ENCODE measurements around the gene ADGRE1.

ADGRE1 gene

DNA sequence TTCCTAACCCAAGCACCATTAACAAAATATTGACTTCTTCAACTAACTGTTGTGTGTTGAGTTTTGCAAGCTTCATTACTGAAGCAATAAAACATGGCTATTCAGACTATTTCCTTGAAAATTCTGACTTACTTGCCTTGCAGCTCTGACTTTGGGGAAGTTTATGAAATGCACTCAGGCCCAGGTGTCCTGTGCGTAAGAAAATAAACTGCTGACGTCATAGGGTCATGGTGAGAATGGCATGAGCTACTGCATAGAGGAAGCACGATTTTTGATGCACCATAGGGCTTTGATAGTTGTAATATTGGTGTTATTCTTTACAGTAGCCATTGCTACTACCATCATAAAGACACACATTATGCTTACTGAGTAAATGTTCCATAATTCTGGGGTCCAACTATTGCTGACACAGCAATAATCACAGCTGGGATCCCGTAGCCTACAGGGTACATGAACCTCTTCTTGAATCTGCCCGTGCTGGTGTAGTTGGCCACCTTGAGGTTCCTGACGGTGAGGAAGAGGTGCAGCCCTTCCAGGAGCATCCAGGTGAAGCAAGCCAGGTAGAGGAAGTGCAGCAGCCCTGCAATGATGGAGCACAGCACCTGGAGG, 76.0 kb downstream of the ADGRE1 start:
- DNase-seq, result no peak

DNA sequence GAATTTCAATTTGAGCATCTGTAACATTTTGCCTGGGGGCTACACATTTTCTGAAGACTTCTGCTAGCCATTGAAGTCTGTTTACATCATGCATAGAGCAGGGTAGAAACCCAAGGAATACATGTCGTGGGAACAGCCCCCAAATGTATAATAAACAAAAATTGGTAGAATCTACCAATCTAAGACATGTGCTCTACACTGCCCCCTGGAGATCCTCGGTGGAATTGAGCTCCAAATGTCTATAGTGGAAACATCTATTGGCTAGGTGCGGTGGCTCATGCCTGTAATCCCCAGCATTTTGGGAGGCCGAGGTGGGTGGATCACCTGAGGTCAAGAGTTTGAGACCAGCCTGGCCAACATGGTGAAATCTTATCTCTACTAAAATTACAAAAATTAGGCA, 76.6 kb downstream of the ADGRE1 start:
- no peak for DNase-seq

DNA sequence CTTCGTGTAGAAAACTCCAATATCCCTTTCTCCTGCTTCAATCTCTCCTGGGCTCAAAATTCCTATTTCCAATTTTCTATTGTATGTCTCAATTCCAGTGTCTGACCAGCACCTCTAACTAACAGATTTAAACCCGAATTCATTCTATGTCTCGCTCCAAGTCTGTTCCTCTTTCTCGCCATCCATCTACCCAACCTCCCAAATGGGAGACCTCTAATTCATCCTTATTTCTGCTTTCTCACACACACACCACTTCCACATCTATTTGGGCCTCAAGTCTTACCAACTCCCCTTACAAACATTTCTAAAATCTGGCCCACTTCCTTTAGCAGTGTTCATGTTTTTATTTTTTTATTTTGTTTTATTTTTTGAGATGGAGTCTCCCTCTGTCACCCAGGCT, 80.6 kb downstream of the ADGRE1 start:
- DNase-seq, result no peak

DNA sequence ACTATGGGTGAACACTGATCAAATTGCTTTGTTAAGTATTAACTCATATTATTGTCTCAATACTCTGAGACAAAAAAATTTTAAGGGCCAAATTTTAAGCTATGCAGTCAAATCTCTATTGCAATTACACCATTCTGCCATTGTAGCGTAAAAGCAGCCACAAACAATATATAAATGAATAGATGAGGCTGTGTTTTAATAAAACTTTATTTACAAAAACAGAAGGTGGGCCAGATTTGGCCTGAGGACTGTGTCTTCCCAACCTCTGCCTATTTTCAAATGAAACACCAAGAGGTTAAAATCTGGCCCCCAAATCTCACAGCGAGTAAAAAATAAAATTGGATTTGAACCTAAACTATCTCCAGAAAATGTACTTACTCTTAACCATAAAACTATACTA, 82.1 kb downstream of the ADGRE1 start:
- DNase-seq, result no peak

DNA sequence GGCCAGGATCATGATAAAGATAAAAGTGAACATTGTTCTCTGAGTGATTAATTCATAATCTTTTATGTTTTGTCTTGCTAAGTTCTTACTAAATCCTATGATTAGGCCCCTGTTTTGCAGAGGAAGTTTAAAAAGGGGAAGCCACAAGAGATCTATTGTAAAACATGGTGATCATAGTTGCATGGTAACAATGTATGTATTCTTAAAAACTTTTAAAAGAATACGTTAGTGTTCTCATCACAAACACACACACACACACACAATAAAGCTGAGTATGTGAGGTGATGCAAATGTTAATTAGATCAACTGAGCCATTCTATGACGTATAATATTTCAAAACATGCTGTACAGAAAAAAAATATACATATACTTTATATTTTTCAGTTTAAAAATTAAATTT, 82.6 kb downstream of the ADGRE1 start:
- DNase-seq, result no peak

DNA sequence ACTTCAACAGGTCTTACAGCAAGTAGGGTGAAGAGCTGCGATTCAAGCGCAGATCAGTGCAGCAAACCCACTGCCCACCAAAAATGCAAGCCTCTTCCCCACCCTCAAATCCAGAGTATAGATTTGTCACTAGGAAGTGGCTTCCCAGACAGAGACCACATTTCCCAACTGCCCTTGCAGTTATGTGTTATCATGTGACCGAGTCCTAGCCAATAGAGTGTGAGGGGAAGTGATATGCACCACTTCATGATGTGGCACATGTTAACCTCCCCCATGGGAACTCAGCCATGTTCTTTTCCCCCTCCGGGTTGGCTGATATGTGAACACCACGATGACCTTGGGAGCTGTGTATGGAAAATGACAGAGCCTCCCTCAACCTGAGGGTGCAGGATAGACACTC, 83.1 kb downstream of the ADGRE1 start:
- DNase-seq, result no peak

DNA sequence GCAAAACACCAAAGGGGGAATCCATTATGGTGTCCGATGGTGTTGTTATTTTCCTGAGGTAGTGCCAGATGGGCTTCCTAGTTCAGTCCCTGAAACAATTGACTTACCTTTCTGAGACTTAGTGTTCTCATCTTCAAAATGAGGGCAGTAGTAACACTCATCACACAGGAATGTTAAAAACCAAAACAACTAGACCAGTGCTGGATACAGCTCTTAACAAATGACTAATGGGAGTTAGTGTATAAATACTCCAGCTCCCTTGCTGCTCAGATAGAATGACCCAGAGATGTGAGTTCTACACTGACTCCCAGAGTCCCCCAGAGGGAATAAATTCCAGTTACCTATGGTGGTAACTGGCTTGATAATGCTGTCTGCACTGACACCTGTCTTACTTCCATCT, 84.0 kb downstream of the ADGRE1 start:
- no peak for DNase-seq

DNA sequence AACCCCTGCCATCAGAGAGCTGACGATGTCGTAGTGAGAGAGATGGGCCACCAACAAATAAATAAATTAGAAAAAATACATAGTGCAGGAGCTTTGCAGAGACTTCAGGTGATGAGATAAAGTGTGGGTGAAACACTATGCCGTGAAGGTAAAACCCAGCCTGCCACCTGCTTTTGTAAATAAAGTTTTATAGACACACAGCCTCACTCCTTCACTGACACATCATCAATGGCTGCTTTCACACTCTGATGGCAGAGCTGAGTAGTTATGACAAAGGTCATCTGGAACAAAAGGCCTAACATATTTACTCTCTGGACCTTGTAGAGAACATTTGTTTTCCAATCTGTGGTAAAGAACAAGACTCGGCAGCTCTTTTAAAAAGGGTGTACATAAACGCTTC, 88.8 kb downstream of the ADGRE1 start:
- DNase-seq, result no peak

DNA sequence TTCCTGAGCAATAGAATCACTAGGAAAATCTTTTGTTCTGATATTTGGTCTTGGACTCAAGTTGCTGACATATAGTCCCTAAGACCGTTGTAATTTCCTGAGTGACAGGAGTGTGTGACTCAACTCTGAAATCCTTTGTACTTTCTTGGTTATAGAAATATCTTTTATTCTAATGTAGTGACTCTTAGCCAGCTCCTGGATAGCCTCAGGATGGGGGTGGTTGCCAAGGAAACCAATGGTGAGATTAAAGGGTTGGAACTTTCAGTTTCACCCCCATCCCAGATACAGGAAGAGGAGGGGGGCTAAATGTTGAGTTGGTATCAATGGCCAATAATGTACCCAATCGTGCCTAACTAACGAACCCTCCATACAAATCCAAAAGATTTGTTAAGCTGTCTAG, 92.0 kb downstream of the ADGRE1 start:
- DNase-seq, result no peak

DNA sequence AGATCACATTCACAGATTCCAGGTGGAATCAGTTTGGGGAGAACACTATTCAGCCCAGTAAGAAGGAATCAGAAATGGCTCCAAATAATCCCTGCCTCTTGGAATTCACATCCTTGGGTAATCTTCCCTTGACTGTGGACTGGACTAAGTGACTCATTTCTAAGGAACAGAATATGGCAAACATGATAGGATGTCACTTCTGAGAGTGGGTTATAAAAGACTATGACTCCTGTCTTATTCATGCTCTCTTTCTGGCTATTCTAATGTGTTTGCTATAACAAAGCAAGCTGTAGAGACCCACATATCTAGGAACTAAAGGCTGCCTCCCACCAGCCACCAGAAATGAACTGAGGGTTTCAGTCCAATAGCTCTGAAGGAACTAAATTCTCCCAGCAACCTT, 96.1 kb downstream of the ADGRE1 start:
- DNase-seq, result no peak

DNA sequence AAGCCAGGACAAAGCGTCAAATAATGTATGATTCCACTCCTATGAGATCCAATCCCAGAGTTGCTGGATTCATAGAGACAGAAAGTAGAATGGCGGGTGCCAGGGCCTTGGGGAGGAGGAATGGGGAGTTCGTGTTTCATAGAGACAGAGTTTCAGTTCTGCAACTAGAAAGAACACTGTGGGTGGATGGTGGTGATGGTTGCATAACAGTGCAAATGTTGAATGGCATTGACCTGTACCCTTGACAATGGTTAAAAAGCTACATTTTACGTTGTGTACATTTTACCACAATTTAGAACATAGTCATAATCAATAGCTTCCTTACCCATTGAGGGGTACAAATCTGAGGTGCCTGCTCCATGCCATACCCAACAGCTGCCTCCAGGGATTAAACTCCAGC, 100.5 kb downstream of the ADGRE1 start:
- DNase-seq, result no peak

DNA sequence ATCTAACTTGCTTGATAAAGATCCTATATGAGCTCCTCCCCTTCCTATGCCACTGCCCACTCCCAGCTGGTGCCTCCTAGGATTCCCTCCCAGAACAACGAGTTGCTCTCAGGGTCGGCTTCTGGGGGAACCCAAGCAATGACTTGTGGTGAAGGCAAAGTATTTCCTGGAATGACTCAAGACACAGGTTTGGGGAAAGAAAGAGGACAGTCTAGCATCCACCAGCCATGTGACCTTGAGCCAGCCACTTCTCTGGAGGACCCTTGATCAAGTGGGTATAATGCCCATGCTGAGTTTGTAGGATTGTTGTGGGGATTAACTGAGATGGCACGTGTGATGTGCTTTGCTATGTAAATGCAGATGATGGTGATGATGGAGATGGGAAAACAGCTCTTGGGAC, 100.9 kb downstream of the ADGRE1 start:
- no peak for DNase-seq
